Stimulated activated CD8-positive, alpha-beta memory T cell treated with anti-CD3 and anti-CD28 coated beads, Interleukin-7, amount 100 ng/mL, for 4 hours (primary cell): ENCODE results near the gene RAI1.
"Not testable (repeated sequence)": the region's sequence is repeated elsewhere in the genome, so short reads cannot be mapped to it uniquely, and the experiment has no call there.

ENCODE experiments used
- DNase-seq, 2 donors: peaks; one replicate each; pipeline ENCODE4 v3.0.0-alpha.2; 2020; ENCODE audit warnings: low read depth in 2 of 2

RAI1 gene

DNA sequence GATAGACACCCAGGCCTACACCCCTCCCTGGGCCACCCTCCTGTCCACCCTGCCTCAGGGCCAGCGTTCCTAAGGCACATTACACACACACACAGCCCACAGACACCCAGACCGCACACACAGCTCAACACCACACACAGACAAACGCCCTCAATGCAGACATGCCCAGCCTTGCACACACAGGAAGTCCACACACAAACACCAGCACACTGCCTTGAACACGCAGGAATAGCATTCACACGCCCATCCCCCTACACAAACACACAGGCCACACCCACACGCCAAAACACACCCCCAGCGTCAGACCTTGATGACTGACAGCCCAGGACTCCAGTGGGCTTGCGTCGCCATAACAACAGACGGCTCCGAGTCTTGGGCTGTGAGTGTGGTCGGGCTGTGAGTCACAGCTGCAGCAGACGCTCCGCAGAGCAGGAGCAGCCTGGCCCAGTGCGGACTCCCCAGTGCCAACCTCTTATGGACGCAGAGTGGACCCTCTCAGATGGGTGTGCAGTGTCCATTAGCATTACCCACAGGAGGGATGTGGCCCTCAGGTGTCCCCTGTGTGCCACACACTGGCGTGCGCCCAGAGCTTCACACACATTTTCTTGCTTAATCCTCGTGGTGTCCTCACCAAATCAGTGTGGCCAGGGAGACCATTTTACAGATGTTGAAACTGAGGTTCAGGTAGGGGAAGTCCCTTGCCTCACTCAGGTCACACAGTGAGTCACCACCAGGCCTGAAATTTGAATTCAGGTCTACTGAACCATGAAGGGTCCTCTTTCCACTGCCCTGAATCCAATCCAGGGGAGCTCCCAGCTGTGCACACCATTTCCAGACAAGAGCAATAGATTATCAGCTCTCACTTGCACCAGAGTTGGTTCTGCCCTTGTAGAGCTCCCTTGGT lies 17.8 kb upstream of the RAI1 start:
- DNase-seq, result peak; percentile 82 to 84

DNA sequence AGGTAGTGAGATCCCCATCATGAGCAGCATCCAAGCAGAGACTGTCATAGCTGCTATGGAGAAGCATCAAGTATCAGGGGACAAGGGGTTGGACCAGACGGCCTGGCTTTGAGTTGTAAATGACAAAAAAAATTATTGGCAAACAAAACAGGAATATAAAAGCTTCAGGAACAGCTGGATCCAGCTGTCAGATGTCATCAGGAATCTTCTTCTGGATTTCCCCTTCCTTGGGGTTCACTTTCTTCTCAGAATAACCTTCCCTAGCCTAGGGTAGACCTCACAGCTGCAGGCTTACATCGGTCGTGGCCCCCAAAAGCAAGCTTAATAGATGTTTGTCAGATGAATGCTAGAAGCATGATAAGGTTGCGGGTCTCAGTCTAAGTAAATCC lies 17.2 kb upstream of the RAI1 start:
- no peak for DNase-seq

DNA sequence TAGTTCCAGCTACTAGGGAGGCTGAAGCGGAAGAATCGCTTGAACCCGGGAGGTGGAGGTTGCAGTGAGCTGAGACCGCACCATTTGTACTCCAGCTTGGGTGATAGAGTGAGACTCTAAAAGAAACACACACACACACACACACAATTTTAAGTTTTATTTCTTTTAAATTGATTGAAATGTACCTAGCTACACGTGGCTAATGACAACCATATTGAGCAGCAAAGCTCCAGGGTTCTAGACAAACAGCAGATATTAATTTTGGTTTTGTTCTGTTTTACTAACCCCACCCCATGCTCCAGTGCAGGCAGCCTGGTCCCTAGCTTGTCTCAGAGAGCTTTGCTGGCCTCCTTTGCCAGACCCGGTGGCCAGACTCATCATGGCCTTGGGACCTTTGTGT lies 16.0 kb upstream of the RAI1 start:
- DNase-seq, result no peak

DNA sequence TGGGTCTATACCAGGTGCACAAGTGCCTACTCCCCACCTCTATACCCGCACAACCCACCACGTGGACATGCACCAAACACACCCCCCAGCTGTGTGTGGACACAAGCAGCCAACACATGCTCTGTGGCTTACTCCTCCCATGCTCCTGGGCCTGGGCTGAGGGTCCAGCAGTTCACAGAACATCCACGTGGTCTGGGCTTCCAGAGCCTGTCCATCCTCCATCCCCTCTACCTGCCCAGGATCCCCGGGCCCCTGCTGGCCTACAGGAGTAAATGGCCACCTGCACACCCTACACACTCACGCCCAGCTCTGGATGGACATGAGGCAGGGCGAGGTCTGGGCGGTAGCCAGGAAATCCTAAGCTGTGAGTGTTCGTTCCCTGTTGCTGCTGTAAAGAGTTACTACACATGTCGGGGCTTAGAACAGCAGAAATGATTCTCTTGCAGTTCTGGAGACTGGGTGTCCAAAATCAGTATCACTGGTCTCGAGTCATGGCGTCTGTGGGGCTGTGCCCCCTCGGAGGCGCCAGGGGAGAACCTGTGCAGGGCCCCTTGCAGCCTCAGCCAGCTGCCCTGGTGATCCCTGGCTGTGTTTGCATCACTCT lies 15.0 kb upstream of the RAI1 start:
- DNase-seq, result no peak

DNA sequence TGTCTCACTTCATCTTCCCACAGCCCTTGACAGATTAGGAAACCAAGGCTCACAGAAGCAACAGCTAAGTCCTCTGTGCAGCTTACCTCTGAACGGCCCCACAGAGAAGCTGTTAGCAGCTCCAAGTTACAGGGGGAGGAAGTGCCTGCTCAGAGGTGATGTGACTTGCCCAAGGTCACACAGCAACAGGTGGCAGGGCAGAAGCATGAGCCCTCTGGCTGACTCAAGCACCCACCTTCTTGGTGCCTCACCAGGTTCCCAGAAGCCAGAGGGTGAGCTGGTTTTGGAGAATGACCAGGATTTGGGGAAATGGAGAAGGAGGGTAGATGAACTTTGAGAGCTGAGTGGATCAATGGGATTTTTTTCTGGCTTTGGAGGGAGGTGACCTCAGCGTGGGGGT lies 14.0 kb upstream of the RAI1 start:
- DNase-seq, result no peak

DNA sequence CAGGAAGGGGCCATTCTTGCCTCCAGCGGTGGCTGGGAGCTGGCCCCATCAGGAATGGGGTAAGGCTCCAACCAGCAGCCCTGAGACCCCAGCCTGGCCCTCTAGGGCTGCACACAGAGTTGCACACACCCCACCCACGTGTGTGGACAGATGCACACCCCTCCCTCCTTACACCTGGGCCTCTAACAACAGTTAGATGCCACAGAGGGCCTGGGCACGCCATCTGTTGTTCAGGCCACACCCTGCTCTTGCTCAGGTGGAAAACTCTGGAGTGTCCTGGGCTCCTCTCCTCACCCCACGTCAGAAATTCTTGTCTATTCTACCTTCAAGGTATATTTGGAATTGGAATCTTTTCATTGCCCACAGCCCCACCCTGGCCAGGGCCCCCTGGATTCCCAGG lies 13.3 kb upstream of the RAI1 start:
- DNase-seq, result no peak

DNA sequence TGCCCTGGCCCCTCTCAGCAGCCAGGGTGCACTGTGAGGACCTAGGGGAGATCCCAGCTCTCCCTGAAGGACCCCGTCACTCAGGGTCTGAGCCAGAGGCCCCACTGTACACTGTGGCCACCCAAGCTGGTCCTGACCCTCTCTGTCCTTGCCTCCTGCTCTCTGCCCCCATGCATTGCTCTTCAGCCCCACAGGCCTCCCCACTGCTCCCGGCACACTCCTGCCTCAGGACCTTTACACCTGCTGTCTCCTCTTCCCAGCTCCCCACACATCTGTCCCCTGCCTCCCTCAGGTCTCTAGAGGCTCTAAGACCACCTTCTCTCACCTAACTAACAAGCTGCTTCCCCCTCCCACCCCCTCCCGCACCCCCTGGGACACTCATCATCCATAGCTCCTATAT lies 12.9 kb upstream of the RAI1 start:
- DNase-seq, result no peak

DNA sequence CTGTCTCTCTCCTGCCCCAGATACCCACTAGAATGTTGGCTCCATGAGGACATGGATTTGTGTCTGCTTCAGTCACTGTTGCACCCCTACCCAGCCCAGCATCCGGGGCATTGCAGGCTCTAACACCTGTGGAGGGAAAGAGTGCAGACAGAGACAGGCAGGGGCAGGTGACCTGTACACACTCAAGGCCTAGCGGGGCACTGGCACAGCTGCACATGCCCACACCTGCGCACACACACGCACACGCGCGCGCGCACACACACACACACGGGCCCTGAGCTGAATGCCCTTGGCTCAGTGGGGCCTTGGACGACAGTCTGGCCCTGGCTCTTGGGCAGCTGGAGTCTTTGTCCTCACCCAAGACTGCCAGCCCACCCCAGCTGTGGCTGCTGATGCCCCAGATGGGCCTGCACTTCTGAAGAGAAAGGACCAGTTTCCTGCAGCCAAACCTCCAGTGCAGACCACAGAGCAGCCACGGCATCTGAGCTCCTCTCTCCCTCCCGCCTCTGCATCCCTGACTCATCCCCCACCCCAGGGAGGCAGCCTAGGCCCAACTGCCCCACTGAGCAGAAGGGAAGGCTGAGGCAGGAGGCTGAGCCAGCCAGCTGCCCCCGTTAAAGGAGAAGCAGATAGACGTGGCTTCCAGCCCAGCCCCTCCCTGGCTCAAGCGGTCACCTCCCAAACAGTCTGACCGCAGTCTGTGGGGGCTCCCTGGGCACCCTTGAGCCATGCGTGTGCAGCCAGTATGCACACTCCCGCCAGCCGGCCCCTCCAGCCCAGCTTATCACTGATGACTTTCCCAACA lies 12.3 kb upstream of the RAI1 start:
- no peak for DNase-seq

DNA sequence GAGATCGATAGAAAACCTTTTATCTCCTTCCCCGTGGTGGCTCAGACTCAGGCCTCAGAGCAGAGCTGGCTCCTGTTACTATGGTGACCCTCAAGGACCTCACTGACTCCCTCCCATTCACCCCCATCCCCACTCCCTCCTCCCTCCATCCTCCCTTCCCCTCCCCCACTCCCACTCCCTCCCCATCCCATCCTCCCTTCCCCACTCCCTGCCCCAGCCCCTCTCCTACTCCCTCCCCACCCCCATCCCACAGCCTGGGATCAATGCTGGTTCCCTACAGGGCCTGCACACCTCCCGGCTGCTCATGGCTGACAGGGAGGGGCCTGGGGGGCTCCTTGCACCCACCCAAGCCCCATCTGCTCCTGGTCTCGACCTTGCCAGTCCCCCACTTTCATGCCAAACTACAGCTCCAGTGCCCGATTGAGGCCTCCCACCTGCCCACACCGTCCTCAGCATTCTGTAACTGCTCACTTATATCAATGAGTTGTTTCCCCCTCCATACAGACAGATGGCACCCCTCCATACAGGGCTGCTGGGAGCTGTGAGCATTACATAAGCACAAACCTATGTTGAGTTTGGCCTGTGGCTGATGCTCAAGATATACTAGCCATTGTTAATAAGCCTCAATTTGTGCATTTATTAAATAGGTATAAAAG lies 11.6 kb upstream of the RAI1 start:
- no peak for DNase-seq

DNA sequence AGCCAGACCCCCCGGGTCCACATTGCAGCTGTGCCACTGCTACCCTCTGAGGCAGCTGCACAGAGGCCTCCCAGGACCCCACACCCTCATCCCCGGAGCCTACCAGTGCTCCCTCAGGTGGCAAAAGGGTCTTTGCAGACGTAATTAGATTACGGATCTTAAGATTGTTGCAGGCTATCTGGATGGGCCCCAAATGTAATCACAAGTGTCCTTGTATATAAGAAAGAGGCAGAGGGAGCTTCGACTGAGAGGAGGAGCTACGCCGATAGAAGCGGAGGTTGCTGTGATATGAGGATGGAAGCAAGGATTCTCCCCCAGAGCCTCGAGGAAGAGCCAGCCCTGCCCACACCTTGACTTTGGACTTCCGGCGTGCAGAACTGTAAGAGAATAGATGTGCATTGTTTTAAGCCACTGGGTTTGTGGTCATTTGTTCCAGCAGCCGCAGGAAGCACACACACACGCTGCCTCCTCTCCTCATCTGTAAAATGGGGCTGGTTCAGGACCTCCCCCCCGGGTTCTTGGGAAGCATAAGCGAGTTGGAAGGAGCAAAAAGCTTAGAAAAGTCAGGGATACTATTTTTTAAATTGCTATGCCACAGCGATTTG lies 10.5 kb upstream of the RAI1 start:
- no peak for DNase-seq

DNA sequence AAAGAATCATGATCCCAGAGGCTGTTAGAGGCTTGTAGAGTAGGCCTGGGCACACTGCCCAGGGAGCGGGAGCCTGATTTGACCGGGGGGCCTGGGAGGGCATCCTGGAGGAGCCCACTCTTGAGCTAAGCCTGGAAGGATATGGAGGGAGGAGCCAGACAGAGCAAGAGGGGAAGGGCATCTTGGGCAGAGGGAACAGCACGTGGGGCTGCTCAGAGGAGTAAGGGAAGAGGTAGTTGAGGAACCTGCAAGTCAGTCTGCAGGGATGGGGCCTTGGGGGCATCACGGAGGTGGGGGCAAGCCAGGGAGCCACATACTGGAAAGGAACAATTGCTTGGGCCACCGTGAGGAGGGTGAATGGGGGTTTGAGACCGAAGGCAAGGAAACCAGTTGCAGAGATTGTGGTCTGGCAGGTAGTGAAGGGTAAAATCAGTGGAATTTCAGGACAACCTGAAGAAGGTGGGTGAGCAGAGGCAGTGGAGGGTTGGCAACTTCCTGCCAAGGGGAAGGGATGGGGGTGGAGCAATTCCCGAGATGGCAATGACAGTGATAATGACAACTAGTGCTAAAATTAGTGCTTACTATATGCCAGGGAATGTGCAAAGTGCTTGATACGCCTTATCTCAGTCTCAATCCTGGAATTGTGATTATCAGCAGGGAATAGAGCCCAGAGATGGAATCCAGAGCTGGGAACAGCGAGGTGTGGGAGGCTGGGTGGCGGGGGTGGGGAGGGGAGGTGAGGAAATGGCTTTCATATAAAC lies 9.7 kb upstream of the RAI1 start:
- no peak for DNase-seq

DNA sequence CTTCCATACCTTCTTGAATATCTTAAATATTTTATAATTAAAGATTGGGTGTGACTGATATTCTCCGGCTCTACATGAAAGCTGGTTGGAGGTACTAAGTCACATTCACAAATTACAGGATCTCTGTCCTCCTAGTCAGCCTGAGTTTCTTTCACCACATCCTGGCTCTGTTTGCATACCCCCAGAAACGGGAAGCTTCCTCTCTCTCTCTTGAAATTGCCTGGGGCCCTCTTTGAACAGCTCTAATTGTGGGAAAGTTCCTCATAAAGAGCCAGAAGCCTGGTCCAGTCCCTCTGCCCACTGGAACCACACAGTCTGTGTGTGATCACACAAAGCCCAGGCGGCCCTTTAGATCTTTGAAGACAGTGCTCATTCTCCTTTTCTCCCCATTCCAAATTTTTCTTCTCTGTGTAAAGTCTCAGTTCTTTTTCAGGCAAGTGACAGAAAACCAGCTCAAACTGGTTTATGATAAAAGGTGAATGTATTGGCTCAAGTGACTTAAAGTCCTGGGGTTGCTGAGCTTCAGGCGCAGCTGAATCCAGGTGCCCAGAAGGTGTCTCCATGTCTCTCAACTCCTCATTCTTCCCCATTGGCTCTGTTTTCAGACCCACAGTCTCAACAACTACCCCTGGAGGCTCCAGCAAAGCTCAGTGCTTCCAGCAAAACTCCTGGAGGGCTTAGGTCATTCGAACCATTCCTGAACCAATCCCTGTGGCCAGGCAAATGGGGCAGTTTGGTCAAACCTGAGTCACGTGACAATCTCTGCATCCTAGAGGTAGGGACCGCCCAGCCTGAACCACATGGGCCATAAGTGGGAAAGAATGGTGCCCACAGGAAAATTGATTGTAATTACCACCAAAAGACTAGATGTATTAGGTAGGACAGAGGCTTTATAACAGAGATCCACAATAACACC lies 8.5 kb upstream of the RAI1 start:
- no peak for DNase-seq

DNA sequence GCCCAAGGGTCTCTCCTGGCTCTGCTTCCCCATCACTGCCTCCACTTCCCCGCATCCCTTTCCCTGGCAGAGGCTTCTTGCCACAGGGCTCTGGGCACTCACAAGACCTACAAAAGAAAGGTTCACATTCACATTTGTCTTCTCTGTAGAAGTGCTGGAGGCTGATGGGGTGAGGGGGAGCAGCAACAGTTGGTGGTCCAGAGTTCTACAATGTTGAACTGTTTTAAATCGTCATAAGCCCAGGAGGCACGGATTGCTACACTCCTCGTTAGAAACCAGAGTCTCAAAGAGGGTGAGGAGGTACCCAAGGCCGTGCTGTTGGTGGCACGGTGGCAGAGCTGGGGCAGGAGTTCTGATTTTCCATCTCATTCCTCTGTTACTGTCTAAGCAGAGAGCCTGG lies 5.8 kb upstream of the RAI1 start:
- no peak for DNase-seq

DNA sequence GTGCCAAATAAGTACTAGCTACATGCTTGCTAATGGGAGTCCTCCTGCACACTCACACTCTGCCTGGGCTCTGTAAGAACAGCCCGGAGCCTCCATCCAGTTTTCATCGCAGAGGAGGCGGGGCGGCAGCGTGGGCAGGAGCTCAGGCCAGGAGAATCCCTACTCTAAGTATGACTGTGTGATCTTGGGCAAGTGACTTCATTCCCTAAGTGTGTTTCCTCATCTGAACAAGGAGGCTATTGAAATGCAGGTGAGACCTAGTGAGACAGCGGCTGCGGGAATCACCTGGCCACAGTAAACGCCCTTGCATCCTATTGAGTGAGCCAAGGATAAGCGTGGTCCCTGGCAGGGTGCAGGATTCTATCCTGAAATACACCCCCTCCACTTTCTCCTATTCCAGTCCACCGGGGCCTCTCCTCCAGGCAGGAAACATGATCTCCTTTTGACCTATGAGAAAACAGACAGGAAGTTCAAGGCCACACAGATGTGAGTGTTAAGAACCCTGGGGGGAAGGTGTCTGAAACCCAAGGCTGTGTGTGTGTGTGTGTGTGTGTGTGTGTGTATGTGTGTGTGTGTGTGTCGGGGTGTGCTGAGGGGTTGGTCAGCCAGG lies 5.2 kb upstream of the RAI1 start:
- DNase-seq, result no peak

DNA sequence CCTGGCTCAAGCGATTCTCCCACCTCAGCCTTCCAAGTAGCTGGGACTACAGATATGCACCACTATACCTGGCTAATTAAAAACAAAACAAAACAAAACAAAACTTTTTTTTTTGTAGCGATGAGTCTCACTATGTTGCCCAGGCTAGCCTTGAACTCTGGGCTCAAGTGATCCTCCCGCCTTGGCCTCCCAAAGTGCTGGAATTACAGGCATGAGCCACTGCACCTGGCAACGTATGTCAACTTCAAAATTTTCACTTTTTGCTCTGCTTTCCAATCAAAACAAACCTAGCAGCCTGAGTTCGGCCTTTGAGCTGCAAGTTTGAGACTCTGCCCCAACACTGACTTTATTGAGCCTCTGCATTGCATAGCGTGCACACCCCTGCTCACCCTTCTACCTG lies 4.5 kb upstream of the RAI1 start:
- DNase-seq, result no peak

DNA sequence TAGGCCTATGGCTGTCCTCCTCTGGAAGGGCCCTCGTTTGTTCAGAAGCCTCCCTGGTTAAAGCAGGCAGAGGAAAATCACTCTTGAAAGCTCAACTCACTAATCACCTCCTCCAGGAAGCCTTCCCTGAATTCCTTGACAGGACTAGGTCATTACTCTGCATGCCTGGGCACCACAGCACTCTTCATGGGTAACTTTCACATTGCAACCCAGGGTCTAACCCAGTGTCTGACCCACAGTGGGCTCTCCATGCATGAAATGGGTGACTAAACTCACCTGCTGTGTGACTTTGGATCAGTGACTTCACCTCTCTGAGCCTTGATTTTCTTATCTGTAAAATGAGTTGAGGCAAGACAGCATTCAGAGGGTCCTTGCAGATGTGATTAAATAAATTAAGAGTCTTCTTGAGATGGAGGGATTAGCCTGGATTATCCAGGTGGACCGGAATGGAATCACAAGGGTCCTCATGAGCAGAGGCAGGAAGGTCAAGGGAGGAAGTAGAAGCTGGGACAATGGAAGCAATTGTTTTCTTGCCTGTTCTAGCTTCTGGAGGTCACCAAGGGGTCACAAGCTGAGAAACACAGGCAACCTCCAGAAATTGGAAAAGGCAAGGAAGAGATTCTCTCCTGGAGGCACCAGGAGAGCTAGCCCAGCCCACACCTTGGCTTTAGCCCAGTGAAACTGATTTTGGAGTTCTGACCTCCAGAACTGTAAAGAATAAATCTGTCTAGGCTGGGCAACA lies 3.8 kb upstream of the RAI1 start:
- no peak for DNase-seq

DNA sequence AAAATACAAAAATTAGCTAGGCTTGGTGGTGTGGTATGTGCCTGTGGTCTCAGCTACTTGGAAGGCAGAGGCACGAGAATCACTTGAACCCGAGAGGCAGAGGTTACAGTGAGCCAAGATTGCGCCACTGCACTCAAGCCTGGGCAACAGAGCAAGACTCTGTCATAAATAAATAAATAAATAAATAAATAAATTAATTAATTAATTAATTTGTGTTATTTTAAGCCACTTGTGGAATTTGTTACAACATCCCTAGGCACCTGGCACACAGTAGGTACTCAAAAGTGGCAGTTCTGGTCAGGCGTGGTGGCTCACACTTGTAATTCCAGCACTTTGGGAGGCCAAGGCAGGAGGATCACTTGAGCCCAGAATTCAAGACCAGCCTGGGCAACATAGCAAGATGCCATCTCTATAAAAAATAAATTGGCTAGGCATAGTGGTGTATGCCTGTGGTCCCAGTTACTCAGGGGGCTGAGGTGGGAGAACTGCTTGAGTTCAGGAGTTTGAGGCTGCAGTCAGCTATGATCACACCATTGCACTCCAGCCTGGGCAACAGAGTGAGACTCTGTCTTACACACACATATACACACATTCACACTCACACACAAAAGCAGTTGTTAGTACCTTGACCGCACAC lies 3.1 kb upstream of the RAI1 start:
- DNase-seq, result not testable (repeated sequence)

DNA sequence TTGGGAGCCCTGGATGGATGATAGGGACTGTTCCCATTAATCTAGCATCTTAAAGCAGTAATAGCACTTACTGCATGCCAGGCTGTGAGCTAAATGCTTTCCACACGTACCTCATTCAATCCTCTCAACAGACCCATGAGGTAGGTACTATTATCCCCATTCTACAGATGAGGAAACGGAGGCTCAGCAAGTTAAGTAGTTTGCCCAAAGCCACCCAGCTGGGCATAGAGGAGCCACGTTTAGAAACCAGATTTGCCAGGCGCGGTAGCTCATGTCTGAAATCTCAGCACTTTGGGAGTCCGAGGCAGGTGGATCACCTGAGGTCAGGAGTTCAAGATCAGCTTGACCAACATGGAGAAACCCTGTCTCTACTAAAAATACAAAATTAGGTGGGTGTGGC lies 2.0 kb upstream of the RAI1 start:
- DNase-seq, result no peak
